ENCODE results near the gene BBS1. TPM values are rescaled to one million over a fixed set of nuclear protein-coding genes. Genes with fewer than 3 reads are reported as not detected.
A peak's percentile ranks its signal among the peaks of the same experiment; 100 is the strongest.

BBS1 gene
- total RNA-seq, 1 experiment from 2014 or later = 56.1 TPM

GRCh38 chr11:66495401-66495854, 15.0 kb upstream of the BBS1 start:
- Histone ChIP-seq H3K4me1 (replicated peaks; ENCODE audit: insufficient read depth) (no peaks in the 10 kb centered on the region), H2AFZ (no peak overlapping the region), H3K4me3 (no peak overlapping the region), H3K27me3 (ENCODE audit: insufficient read depth, low read depth) (no peaks in the 10 kb centered on the region), H3K36me3 (ENCODE audit: low read depth) (no peaks in the 10 kb centered on the region; the same call in 1 of the 2 replicates), H4K20me1 (ENCODE audit: insufficient read depth) (0 out of 2 replicates have a peak, but pooled peaks cover 4% of the 10 kb centered on the region), H3K27ac (no peak overlapping the region), H3K79me2 (ENCODE audit: low read depth) (no peaks in the 10 kb centered on the region), H3K4me2 (no peak overlapping the region), H3F3A (ENCODE audit: insufficient read depth, low read depth) (0 out of 2 replicates have a peak, but pooled peaks cover 4% of the 10 kb centered on the region), H3K9me2 (ENCODE audit: insufficient read depth) (no peaks in the 10 kb centered on the region), H3K9me3 (ENCODE audit: insufficient read depth, low read depth) (no peaks in the 10 kb centered on the region)
- ChIA-PET CTCF (no interaction called here), POLR2A (ENCODE audit: unreplicated experiment) (interaction anchor here (0.6 kb wide), 1 partner anchor 17 kb away, joined by 5 read pairs; no protein-coding TSS in a partner anchor)
- intact Hi-C loops (cut with micrococcal nuclease; ENCODE audit: unreplicated experiment) = no loop called here
- TF ChIP-seq CTCF (conservative IDR thresholded peaks at IDR 0.05) (peak; percentile 54), EZH2 (IDR thresholded peaks at IDR 0.05; ENCODE audit: low read depth) (no peak)
- BruUV-seq (replicated peaks) = no TSS peak
- DNase-seq = no peak

- no peaks in the 10 kb centered on the region for H3K27me3 ChIP-seq (ENCODE audit: insufficient read depth, low read depth)
- no peak overlapping the region for H3K27ac ChIP-seq
- POLR2A ChIA-PET (ENCODE audit: unreplicated experiment) = no interaction called here
- no peaks in the 10 kb centered on the region for H3K9me2 ChIP-seq (ENCODE audit: insufficient read depth)
- H3K79me2 ChIP-seq (ENCODE audit: low read depth) = no peaks in the 10 kb centered on the region
- H3K4me3 ChIP-seq = no peak overlapping the region
- no peak overlapping the region for H3K4me2 ChIP-seq
- no peak overlapping the region for H2AFZ ChIP-seq
- BruUV-seq (replicated peaks) = no TSS peak
- intact Hi-C loops (cut with micrococcal nuclease; ENCODE audit: unreplicated experiment) = no loop called here
- CTCF ChIA-PET = no interaction called here
- no peaks in the 10 kb centered on the region for H3K9me3 ChIP-seq (ENCODE audit: insufficient read depth, low read depth)
- H4K20me1 ChIP-seq (ENCODE audit: insufficient read depth) = 0 out of 2 replicates have a peak, but pooled peaks cover 4% of the 10 kb centered on the region
- no peaks in the 10 kb centered on the region; the same call in 1 of the 2 replicates for H3K36me3 ChIP-seq (ENCODE audit: low read depth)
- TF ChIP-seq CTCF (conservative IDR thresholded peaks at IDR 0.05) (no peak), EZH2 (IDR thresholded peaks at IDR 0.05; ENCODE audit: low read depth) (no peak)
- H3F3A ChIP-seq (ENCODE audit: insufficient read depth, low read depth) = 0 out of 2 replicates have a peak, but pooled peaks cover 4% of the 10 kb centered on the region
- H3K4me1 ChIP-seq (replicated peaks; ENCODE audit: insufficient read depth) = no peaks in the 10 kb centered on the region
- DNase-seq = no peak
Measured at GRCh38 chr11:66497206-66497605, 13.2 kb upstream of the BBS1 start.

- Histone ChIP-seq H3K4me3 (no peak overlapping the region), H4K20me1 (ENCODE audit: insufficient read depth) (no peaks in the 10 kb centered on the region), H3K4me2 (no peak overlapping the region), H3K79me2 (ENCODE audit: low read depth) (no peaks in the 10 kb centered on the region), H2AFZ (no peak overlapping the region), H3F3A (ENCODE audit: insufficient read depth, low read depth) (0 out of 2 replicates have a peak, but pooled peaks cover 4% of the 10 kb centered on the region), H3K27me3 (ENCODE audit: insufficient read depth, low read depth) (no peaks in the 10 kb centered on the region), H3K4me1 (replicated peaks; ENCODE audit: insufficient read depth) (no peaks in the 10 kb centered on the region), H3K36me3 (ENCODE audit: low read depth) (no peaks in the 10 kb centered on the region; the same call in 1 of the 2 replicates), H3K27ac (no peak overlapping the region), H3K9me2 (ENCODE audit: insufficient read depth) (no peaks in the 10 kb centered on the region), H3K9me3 (ENCODE audit: insufficient read depth, low read depth) (no peaks in the 10 kb centered on the region)
- ChIA-PET POLR2A (ENCODE audit: unreplicated experiment) (no interaction called here), CTCF (no interaction called here)
- BruUV-seq (replicated peaks) = no TSS peak
- intact Hi-C loops (cut with micrococcal nuclease; ENCODE audit: unreplicated experiment) = no loop called here
- no peak for DNase-seq
- TF ChIP-seq CTCF (conservative IDR thresholded peaks at IDR 0.05) (no peak), EZH2 (IDR thresholded peaks at IDR 0.05; ENCODE audit: low read depth) (no peak)
Measured at GRCh38 chr11:66498506-66498905, 11.9 kb upstream of the BBS1 start.

Data from PC-9 (cell line).